H1 (cell line): ENCODE results near the gene CDK3. TPM values are rescaled to one million over a fixed set of nuclear protein-coding genes. Genes with fewer than 3 reads are reported as not detected.

Experiments
- CTCF ChIA-PET: fragments of 300-600 bp; sonication (Branson Sonifier 250); formaldehyde crosslinking; loops from one replicate; lab custom pipeline; 2021; ENCODE audit not compliant: partially characterized antibody; lab: Charles Lee
- POLR2A ChIA-PET: fragments of 300-600 bp; sonication (Branson Sonifier 250); formaldehyde crosslinking; loops from one replicate; lab custom pipeline; 2021; ENCODE audit warnings: inconsistent platforms; ENCODE audit not compliant: partially characterized antibody; lab: Charles Lee
- DNase-seq, 2 experiments: peaks; one replicate each; pipeline versions ENCODE4 v3.0.0 to v3.0.0-alpha.2; 2010 to 2022; ENCODE audit warnings: low spot score in 2 of 2, low read depth in 1 of 2, mixed read lengths in 1 of 2
- FAIRE-seq: peaks from 2 replicates; lab custom pipeline; 2011; peaks lifted over from hg19 to GRCh38; lab: Jason Lieb, UNC
- H2AFZ ChIP-seq: 2 replicates; pipeline ENCODE4 v1.8.1; 2012; ENCODE audit warnings: low read length, inconsistent platforms
- H2AK5ac ChIP-seq: 2 replicates; pipeline ENCODE4 v1.6.1; 2013; ENCODE audit warnings: low read depth, low read length
- H2BK120ac ChIP-seq: replicated peaks from 2 replicates; pipeline ENCODE3; 2013; ENCODE audit warnings: low read depth, low read length, inconsistent platforms
- H2BK12ac ChIP-seq: 2 replicates; pipeline ENCODE4 v1.6.1; 2013; ENCODE audit warnings: low read depth, low read length
- H2BK15ac ChIP-seq: 2 replicates; pipeline ENCODE4 v1.6.1; 2013; ENCODE audit warnings: low read length
- H2BK20ac ChIP-seq: 2 replicates; pipeline ENCODE4 v1.6.1; 2013; ENCODE audit warnings: low read length
- H2BK5ac ChIP-seq: 2 replicates; pipeline ENCODE4 v1.6.1; 2013; ENCODE audit warnings: low read depth, low read length
- H3K14ac ChIP-seq: 2 replicates; pipeline ENCODE4 v1.6.1; 2013; ENCODE audit warnings: inconsistent platforms; ENCODE audit not compliant: insufficient read length
- H3K18ac ChIP-seq: 2 replicates; pipeline ENCODE4 v1.6.1; 2013; ENCODE audit warnings: low read length; ENCODE audit errors: extremely low read depth
- H3K23ac ChIP-seq: 2 replicates; pipeline ENCODE4 v1.6.1; 2013; ENCODE audit warnings: inconsistent platforms; ENCODE audit not compliant: insufficient read length
- H3K23me2 ChIP-seq: 2 replicates; pipeline ENCODE4 v1.6.1; 2013; ENCODE audit warnings: low read depth, low read length
- H3K27ac ChIP-seq: 2 replicates; pipeline ENCODE4 v1.6.1; 2011; ENCODE audit warnings: low read depth, low read length, inconsistent platforms
- H3K27me3 ChIP-seq, 4 experiments: replicated peaks in 1 of 4; 1 replicate in 1 of 4; 2 replicates in 3 of 4; pipeline versions ENCODE4 v1.6.1 to v1.8.1; 2011 to 2013; ENCODE audit warnings: low read length in 3 of 4, mild to moderate bottlenecking in 3 of 4, inconsistent platforms in 2 of 4, mixed read lengths in 2 of 4, moderate library complexity in 1 of 4; ENCODE audit not compliant: control insufficient read depth in 3 of 4, insufficient read depth in 3 of 4; ENCODE audit errors: extremely low read depth in 1 of 4
- H3K36me3 ChIP-seq, 4 experiments: 2 replicates each; pipeline versions ENCODE4 v1.6.1 to v1.8.1; 2011 to 2013; ENCODE audit warnings: mild to moderate bottlenecking in 4 of 4, low read length in 3 of 4, moderate library complexity in 2 of 4, control low read depth in 1 of 4, inconsistent platforms in 1 of 4; ENCODE audit not compliant: insufficient read depth in 4 of 4, control insufficient read depth in 2 of 4
- H3K4ac ChIP-seq: replicated peaks from 2 replicates; pipeline ENCODE3; 2013; ENCODE audit warnings: low read length, low read depth, mixed read lengths, inconsistent platforms; ENCODE audit not compliant: insufficient read length
- H3K4me1 ChIP-seq, 4 experiments: replicated peaks in 1 of 4; 1 replicate in 1 of 4; 2 replicates in 3 of 4; pipeline versions ENCODE4 v1.6.1 to v1.8.1; 2011 to 2013; ENCODE audit warnings: low read length in 3 of 4, inconsistent platforms in 2 of 4, mixed read lengths in 1 of 4; ENCODE audit not compliant: insufficient read depth in 4 of 4, control insufficient read depth in 3 of 4
- H3K4me2 ChIP-seq, 2 experiments: 2 replicates each; pipeline versions ENCODE4 v1.6.1 to v1.8.1; 2011 to 2013; ENCODE audit warnings: low read depth in 2 of 2, low read length in 2 of 2, control low read depth in 1 of 2, inconsistent platforms in 1 of 2, mild to moderate bottlenecking in 1 of 2; ENCODE audit not compliant: insufficient read depth in 1 of 2
- H3K4me3 ChIP-seq, 4 experiments: fragments of 200-600, 300-600 bp in 1 of 4; sonication (generic), shearing (Covaris generic), sonication (Bioruptor Twin) in 1 of 4; 2 replicates each; pipeline versions ENCODE4 v1.5.1 to v1.8.1; 2011 to 2016; ENCODE audit warnings: low read length in 4 of 4, low read depth in 3 of 4, control low read depth in 2 of 4, inconsistent platforms in 2 of 4, mild to moderate bottlenecking in 2 of 4, mixed read lengths in 1 of 4, moderate library complexity in 1 of 4; ENCODE audit not compliant: insufficient read depth in 2 of 4; ENCODE audit errors: extremely low read depth in 1 of 4
- H3K56ac ChIP-seq: replicated peaks from 2 replicates; pipeline ENCODE3; 2013; ENCODE audit warnings: low read depth, mild to moderate bottlenecking, mixed read lengths, low read length, inconsistent platforms; ENCODE audit not compliant: insufficient read length
- H3K79me1 ChIP-seq: 2 replicates; pipeline ENCODE4 v1.6.1; 2013; ENCODE audit warnings: low read depth, low read length, control low read depth
- H3K79me2 ChIP-seq, 2 experiments: 2 replicates each; pipeline versions ENCODE4 v1.6.1 to v1.8.1; 2012 to 2013; ENCODE audit warnings: low read length in 2 of 2, mild to moderate bottlenecking in 2 of 2, inconsistent platforms in 1 of 2; ENCODE audit not compliant: insufficient read depth in 2 of 2, control insufficient read depth in 1 of 2
- H3K9ac ChIP-seq, 4 experiments: replicated peaks in 1 of 4; 1 replicate in 1 of 4; 2 replicates in 3 of 4; pipeline versions ENCODE4 v1.6.1 to v1.8.1; 2011 to 2013; ENCODE audit warnings: low read depth in 3 of 4, low read length in 3 of 4, control low read depth in 2 of 4, mild to moderate bottlenecking in 2 of 4, moderate library complexity in 2 of 4, inconsistent platforms in 1 of 4; ENCODE audit errors: extremely low read depth in 1 of 4
- H3K9me3 ChIP-seq, 2 experiments: 2 replicates each; pipeline versions ENCODE4 v1.6.1 to v1.8.1; 2012 to 2013; ENCODE audit warnings: mild to moderate bottlenecking in 2 of 2, moderate library complexity in 2 of 2, control low read depth in 1 of 2, inconsistent platforms in 1 of 2, low read depth in 1 of 2, low read length in 1 of 2, mixed read lengths in 1 of 2; ENCODE audit not compliant: insufficient read depth in 2 of 2
- H4K20me1 ChIP-seq, 2 experiments: replicated peaks in 1 of 2; 2 replicates each; pipeline versions ENCODE3 to v1.8.1; 2011 to 2013; ENCODE audit warnings: inconsistent platforms in 2 of 2, low read length in 2 of 2, mild to moderate bottlenecking in 1 of 2; ENCODE audit not compliant: insufficient read depth in 2 of 2, control insufficient read depth in 1 of 2
- H4K5ac ChIP-seq: 2 replicates; pipeline ENCODE4 v1.6.1; 2013; ENCODE audit warnings: low read length, low read depth, mixed read lengths, inconsistent platforms; ENCODE audit not compliant: insufficient read length
- H4K8ac ChIP-seq: 2 replicates; pipeline ENCODE4 v1.8.0; 2013; ENCODE audit warnings: mild to moderate bottlenecking, moderate library complexity, low read length, inconsistent platforms; ENCODE audit not compliant: insufficient read depth; ENCODE audit errors: extremely low read depth
- H4K91ac ChIP-seq: replicated peaks from 2 replicates; pipeline ENCODE3; 2013; ENCODE audit warnings: low read length, mixed read lengths, inconsistent platforms; ENCODE audit not compliant: insufficient read length
- ATF2 ChIP-seq: IDR thresholded peaks from 2 replicates; pipeline ENCODE4 v1.6.1; 2012; ENCODE audit warnings: low read length, inconsistent platforms
- BRCA1 ChIP-seq: IDR thresholded peaks from 2 replicates; pipeline ENCODE4 v1.6.1; 2012; ENCODE audit warnings: low read depth, low read length, improper control_type of control experiment
- CBX8 ChIP-seq: fragments of 300-800, 300-1000 bp; sonication (generic); IDR thresholded peaks from 2 replicates; pipeline ENCODE4 v1.7.1; 2016; ENCODE audit warnings: low read depth, low read length, borderline replicate concordance
- CTBP2 ChIP-seq: IDR thresholded peaks from 2 replicates; pipeline ENCODE4 v1.7.0; 2011; ENCODE audit warnings: borderline replicate concordance, mild to moderate bottlenecking, moderate library complexity, mixed read lengths, low read length; ENCODE audit not compliant: insufficient read depth, insufficient read length
- EZH2 ChIP-seq: fragments of 200-600 bp; sonication (generic); IDR thresholded peaks from 2 replicates; pipeline ENCODE4 v1.7.1; 2012; ENCODE audit warnings: low read depth, mild to moderate bottlenecking, moderate library complexity, low read length, inconsistent platforms; ENCODE audit not compliant: severe bottlenecking
- RNF2 ChIP-seq: fragments of 200-900, 300-1000 bp; sonication (generic); IDR thresholded peaks from 2 replicates; pipeline ENCODE4 v1.7.1; 2016; ENCODE audit warnings: borderline replicate concordance, low read depth, mild to moderate bottlenecking, antibody characterized with exemption, low read length; ENCODE audit not compliant: poor library complexity, severe bottlenecking; ENCODE audit errors: missing control alignments
- SP1 ChIP-seq: IDR thresholded peaks from 2 replicates; pipeline ENCODE4 v1.6.1; 2011; ENCODE audit warnings: low read depth, low read length
- TAF7 ChIP-seq: optimal IDR thresholded peaks from 2 replicates; pipeline ENCODE3; 2011; ENCODE audit warnings: low read depth, mild to moderate bottlenecking, inconsistent platforms, low read length, moderate library complexity, borderline replicate concordance
- WGBS, 2 experiments: shearing (Covaris generic) in 1 of 2; methylation state at CpG; one replicate each; pipeline versions ENCODE4 v1.1.6 to v1.1.7; 2013 to 2015; ENCODE audit warnings: low lambda C conversion rate in 2 of 2, mixed read lengths in 2 of 2, inconsistent platforms in 1 of 2, low coverage in 1 of 2, missing lambda C conversion rate in 1 of 2; ENCODE audit not compliant: insufficient replicate concordance in 2 of 2, insufficient coverage in 1 of 2, insufficient read length in 1 of 2; ENCODE audit errors: extremely low coverage in 1 of 2, missing lambda C conversion rate in 1 of 2; 5-methylcytosine and 5-hydroxymethylcytosine counted together
- polyA plus RNA-seq, 7 experiments: library from polyadenylated mRNA; depleted of rRNA in 3 of 7; stranded (reverse) in 5 of 7; unstranded in 2 of 7; fragments of >200 nt in 5 of 7; fragments of 200-250 nt in 2 of 7; gene quantifications; 1 replicate in 5 of 7; 2 replicates in 1 of 7; 4 replicates in 1 of 7; pipeline versions ENCODE4 v1.2.1 to v1.2.3, GENCODE V29; 2011 to 2013; ENCODE audit warnings: missing spikeins in 2 of 7, mixed read lengths in 2 of 7
- total RNA-seq: library from RNA; stranded (reverse); fragmentation: NEBNext Ultra II Directional; extraction: Animal tissue kit (Norgen Biotek cat#: 25700); gene quantifications from 2 replicates; pipeline ENCODE4 v1.2.1, GENCODE V29; 2021

The CDK3 gene
- total and polyA plus RNA-seq, 2 of the 8 experiments (the other 6 are each of a cell fraction or from before 2014, with no cell fraction given) = 10.0 to 14.6 TPM

- ChIA-PET CTCF (interaction anchor here (0.8 to 32.0 kb wide), 7 partner anchors 14 to 244 kb away, joined by 3 to 885 read pairs (median 6); partner anchors contain the start of genes CDK3, EVPL, MRPL38 and TRIM65), POLR2A (interaction anchor here (0.7 to 1.9 kb wide), 4 partner anchors 12 to 62 kb away, joined by 3 to 6 read pairs (median 3); no protein-coding TSS in a partner anchor)
- DNase-seq (no peak), FAIRE-seq (no peak)
- no peak overlapping the region for H3K56ac ChIP-seq
- H4K91ac ChIP-seq = no peak overlapping the region
- WGBS, 2 experiments = 92% methylated on average over 18 of the region's 21 CpGs; no CpG with 5 or more reads in 1 of the 2 experiments
- no peak overlapping the region for H2BK15ac ChIP-seq
- no peak overlapping the region for H3K18ac ChIP-seq
- H4K5ac ChIP-seq = no peak overlapping the region
- H3K4me2 ChIP-seq = no peak overlapping the region
- H3K36me3 ChIP-seq = no peaks in the 10 kb centered on the region
- no peaks in the 10 kb centered on the region for H3K23me2 ChIP-seq
- no peak overlapping the region for H2BK5ac ChIP-seq
- H3K79me2 ChIP-seq = no peaks in the 10 kb centered on the region
- peak overlapping the region; percentile 45; the same call in 1 of the 2 replicates for H4K8ac ChIP-seq
- H3K4me3 ChIP-seq = no peak overlapping the region
- no peak overlapping the region for H2AFZ ChIP-seq
- H2BK12ac ChIP-seq = no peak overlapping the region
- H3K79me1 ChIP-seq = no peaks in the 10 kb centered on the region
- H3K9ac ChIP-seq = no peak overlapping the region
- H4K20me1 ChIP-seq = no peaks in the 10 kb centered on the region
- no peak overlapping the region for H3K23ac ChIP-seq
- no peaks in the 10 kb centered on the region for H3K9me3 ChIP-seq
- H2BK20ac ChIP-seq = no peak overlapping the region
- H3K4ac ChIP-seq = no peak overlapping the region
- H3K27me3 ChIP-seq = no peaks in the 10 kb centered on the region; a peak in 1 of 7 replicates
- TF ChIP-seq EZH2 = no peak
- no peak for TF ChIP-seq TAF7
- TF ChIP-seq BRCA1 = no peak
- TF ChIP-seq ATF2 = no peak
- TF ChIP-seq RNF2 = no peak
- TF ChIP-seq CTBP2 = no peak
- no peak for TF ChIP-seq CBX8
- TF ChIP-seq SP1 = no peak
- no peak overlapping the region for H2AK5ac ChIP-seq
- H2BK120ac ChIP-seq = no peak overlapping the region
- H3K4me1 ChIP-seq = peaks cover 0 to 2% (median under 1%) of the 10 kb centered on the region in 4 experiments; a peak in 3 of 7 replicates
- H3K14ac ChIP-seq = no peak overlapping the region
- no peak overlapping the region for H3K27ac ChIP-seq
These were observed 17.1 kb downstream of the CDK3 start for GRCh38 chr17:76017481-76018339.
